A549 treated with CORT108297 at 1 μM for 4 hours (cell line): ENCODE data around the gene PDE6A. TPM values are rescaled to one million over a fixed set of nuclear protein-coding genes. Genes with fewer than 3 reads are reported as not detected.

Source experiments
- total RNA-seq: library from RNA; stranded (reverse); fragments of 200-300 nt; extraction: Qiagen RNA extraction; gene quantifications from 5 replicates; pipeline ENCODE4 v1.2.3, GENCODE V29; 2022

PDE6A gene
- total RNA-seq: 0.13 to 0.21 TPM (median 0.13 TPM) in 5 replicates

GRCh38 chr5:149944666-149945065 lies at the start of gene PDE6A:
TSS of gene PDE6A (minus strand) at chr5:149944793. CDS start at chr5:149944673, 120 bp downstream.

GRCh38 chr5:149960272-149961185 lies 15.9 kb upstream of the PDE6A start, which contains the start of gene SLC26A2:
TSS of gene SLC26A2 (plus strand) at chr5:149960758. CDS start at chr5:149977653, 16,895 bp downstream.

Other genes starting within 250 kb of the PDE6A start
- gene PPARGC1B, start 214.5 kb downstream of the PDE6A start, total RNA-seq: 2.6 to 3.6 TPM (median 3.0 TPM) in 5 replicates
- 26.7 to 44.6 TPM (median 37.1 TPM) in 5 replicates for gene SLC26A2, start 16.0 kb upstream of the PDE6A start, total RNA-seq
- gene TIGD6, start 55.9 kb upstream of the PDE6A start, total RNA-seq: 4.5 to 5.7 TPM (median 5.2 TPM) in 5 replicates
- gene HMGXB3, start 55.9 kb upstream of the PDE6A start, total RNA-seq: 28.9 to 32.3 TPM (median 29.8 TPM) in 5 replicates
- 0.11 to 0.22 TPM (median 0.15 TPM) in 5 replicates for gene CSF1R, start 141.8 kb upstream of the PDE6A start, total RNA-seq
- 0.10 to 0.35 TPM (median 0.30 TPM) in 5 replicates for gene PDGFRB, start 211.1 kb upstream of the PDE6A start, total RNA-seq
- gene CDX1, start 222.0 kb upstream of the PDE6A start, total RNA-seq: not detected in 5 replicates
- gene SLC6A7, start 245.3 kb upstream of the PDE6A start, total RNA-seq: 0.02 to 0.05 TPM (median 0.03 TPM) in 4 of 5 replicates, not detected in the other